Pancreas (tissue), 10 donors: ENCODE measurements around the gene ITPA. TPM values are rescaled to one million over a fixed set of nuclear protein-coding genes. Genes with fewer than 3 reads are reported as not detected.

Experiments used
- ATAC-seq, 4 donors: fragments of 200-7000 bp; cut with Tn5 transposase; one replicate each; pipeline versions ENCODE4 v1.8.0 to v1.9.1; 2020; ENCODE audit warnings: mild to moderate bottlenecking in 4 of 4, moderate library complexity in 4 of 4
- DNase-seq, 6 donors: peaks; one replicate each; pipeline ENCODE4 v3.0.0-alpha.2; 2020
- FAIRE-seq: peaks from 2 replicates; lab custom pipeline; 2012; peaks lifted over from hg19 to GRCh38; lab: Jason Lieb, UNC
- H3K27ac ChIP-seq, 4 donors: fragments of 200-600 bp; sonication (generic); 1 replicate in 3 of 4; 2 replicates in 1 of 4; pipeline versions ENCODE4 v1.5.0 to v1.8.0; 2020
- H3K27me3 ChIP-seq, 4 donors: fragments of 200-600 bp; one replicate each; pipeline ENCODE4 v1.8.0; 2021
- H3K36me3 ChIP-seq, 3 donors: fragments of 200-600 bp; sonication (generic) in 1 of 3; one replicate each; pipeline versions ENCODE4 v1.5.0 to v1.8.0; 2020 to 2021
- H3K4me1 ChIP-seq, 3 donors: fragments of 200-600 bp; one replicate each; pipeline ENCODE4 v1.8.0; 2021
- H3K4me3 ChIP-seq, 4 donors: fragments of 200-600 bp; sonication (generic) in 2 of 4; one replicate each; pipeline versions ENCODE4 v1.5.0 to v1.8.0; 2020 to 2021
- H3K9me3 ChIP-seq, 4 donors: fragments of 200-600 bp; one replicate each; pipeline ENCODE4 v1.8.0; 2021
- WGBS, 2 donors: extraction: QIAGEN DNeasy Blood & Tissue Kit; methylation state at CpG; one replicate each; pipeline ENCODE4 v1.1.7; 2013; 5-methylcytosine and 5-hydroxymethylcytosine counted together
- intact Hi-C, 3 donors: fragments of 100-400 bp; cut with DNase I; formaldehyde crosslinking; loops; one replicate each; pipeline versions ENCODE4 v1.11.1 to v1.14.2; 2022
- polyA plus RNA-seq, 2 donors: library from polyadenylated mRNA; stranded (reverse); fragments of 200-250 nt; gene quantifications; one replicate each; pipeline ENCODE4 v1.2.3, GENCODE V29; 2013
- total RNA-seq, 6 donors: library from RNA; stranded (reverse); fragmentation: NEBNext Ultra II Directional in 4 of 6; extraction: Animal tissue kit (Norgen Biotek cat#: 25700) in 4 of 6; gene quantifications; one replicate each; pipeline versions ENCODE4 v1.2.1 to v1.2.4, GENCODE V29; 2021 to 2023
- TF ChIP-seq, protein P1 (sequence below), 4 donors: fragments of 200-600 bp; sonication (generic) in 3 of 4; IDR thresholded peaks; one replicate each; pipeline versions ENCODE4 v1.5.0 to v1.8.0; 2021; ENCODE audit warnings: antibody characterized with exemption in 4 of 4
- donor health status: healthy with polysubstance abuse.
- donor health status: DM: no; HTN: no; CAD: no; lungs with moderate emphysema.
- donor health status: DM: no; HTN: no; CAD: no.
- donor health status: control.
- donor health status: control.
- donor health status: Bipolar disorder and iron deficiency.
- donor health status: DM: yes; HTN: yes; CAD: no.
- donor health status: DM: no; HTN: no; CAD: no.
- donor health status: DM: no; HTN: no; CAD: no.
- donor health status: DM: yes; HTN: yes; CAD: no.

Gene ITPA
- total and polyA plus RNA-seq, 8 donors, result 14.2 to 111 (median 25.9) TPM

DNA sequence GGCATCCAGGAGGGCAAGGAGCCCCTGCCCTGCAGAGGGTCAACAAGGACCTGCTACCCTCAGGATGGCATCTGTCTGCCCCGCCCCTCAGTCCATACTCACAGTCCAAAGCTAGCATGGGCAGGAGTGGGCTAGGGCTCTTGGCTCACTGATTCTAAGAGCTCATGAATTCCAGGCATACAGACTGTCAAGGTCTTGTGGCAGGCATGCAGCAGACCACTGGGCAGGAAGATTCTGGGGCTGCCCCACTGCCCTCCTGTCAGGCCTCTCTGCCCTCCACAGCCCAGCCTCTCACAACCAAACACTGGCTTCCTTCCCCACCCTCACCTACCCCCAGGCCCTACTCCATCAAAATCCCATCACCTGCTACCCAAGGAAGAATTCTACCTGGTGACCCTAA, 35.3 kb downstream of the ITPA start:
- H3K4me3 ChIP-seq, result no peak overlapping the region
- no peak for FAIRE-seq
- H3K27ac ChIP-seq, result no peak overlapping the region
- ATAC-seq, result no peak
- TF ChIP-seq, protein P1, sequence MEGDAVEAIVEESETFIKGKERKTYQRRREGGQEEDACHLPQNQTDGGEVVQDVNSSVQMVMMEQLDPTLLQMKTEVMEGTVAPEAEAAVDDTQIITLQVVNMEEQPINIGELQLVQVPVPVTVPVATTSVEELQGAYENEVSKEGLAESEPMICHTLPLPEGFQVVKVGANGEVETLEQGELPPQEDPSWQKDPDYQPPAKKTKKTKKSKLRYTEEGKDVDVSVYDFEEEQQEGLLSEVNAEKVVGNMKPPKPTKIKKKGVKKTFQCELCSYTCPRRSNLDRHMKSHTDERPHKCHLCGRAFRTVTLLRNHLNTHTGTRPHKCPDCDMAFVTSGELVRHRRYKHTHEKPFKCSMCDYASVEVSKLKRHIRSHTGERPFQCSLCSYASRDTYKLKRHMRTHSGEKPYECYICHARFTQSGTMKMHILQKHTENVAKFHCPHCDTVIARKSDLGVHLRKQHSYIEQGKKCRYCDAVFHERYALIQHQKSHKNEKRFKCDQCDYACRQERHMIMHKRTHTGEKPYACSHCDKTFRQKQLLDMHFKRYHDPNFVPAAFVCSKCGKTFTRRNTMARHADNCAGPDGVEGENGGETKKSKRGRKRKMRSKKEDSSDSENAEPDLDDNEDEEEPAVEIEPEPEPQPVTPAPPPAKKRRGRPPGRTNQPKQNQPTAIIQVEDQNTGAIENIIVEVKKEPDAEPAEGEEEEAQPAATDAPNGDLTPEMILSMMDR (IDR thresholded peaks at IDR 0.05), result no peak
- WGBS, 2 donors, result 67 to 74% methylated on average over 1 of the region's 1 CpG
- H3K9me3 ChIP-seq, result no peaks in the 10 kb centered on the region
- H3K27me3 ChIP-seq, result no peaks in the 10 kb centered on the region
- no peaks in the 10 kb centered on the region for H3K4me1 ChIP-seq
- DNase-seq, result no peak
- H3K36me3 ChIP-seq, result no peaks in the 10 kb centered on the region
- intact Hi-C loops, result no loop called here

DNA sequence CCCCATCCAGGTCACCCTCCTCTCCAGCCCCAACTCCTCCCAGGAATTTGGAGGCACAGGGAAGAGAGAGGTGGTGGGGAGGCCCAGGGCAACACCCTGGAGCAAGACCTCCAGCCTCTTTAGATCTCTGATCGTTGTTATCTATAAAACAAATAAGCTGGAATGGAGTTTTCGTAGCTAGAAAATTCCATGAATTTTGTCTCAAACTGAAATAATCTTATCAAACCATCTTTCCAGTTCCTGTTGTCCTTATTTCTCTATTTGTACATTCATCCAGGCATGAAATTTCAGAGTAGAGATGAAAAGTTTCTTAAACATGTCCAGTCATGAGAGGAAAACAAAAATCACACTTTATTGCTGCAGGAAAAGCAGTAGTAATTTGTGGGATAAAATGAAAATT, 35.9 kb downstream of the ITPA start:
- DNase-seq (no peak), ATAC-seq (no peak), FAIRE-seq (no peak)
- Histone ChIP-seq H3K4me3 (no peak overlapping the region), H3K27me3 (no peaks in the 10 kb centered on the region), H3K36me3 (no peaks in the 10 kb centered on the region), H3K4me1 (no peaks in the 10 kb centered on the region), H3K27ac (no peak overlapping the region), H3K9me3 (no peaks in the 10 kb centered on the region)
- TF ChIP-seq, protein P1 (IDR thresholded peaks at IDR 0.05), result no peak
- WGBS, 2 donors, result 47 to 52% methylated on average over 2 of the region's 2 CpGs
- intact Hi-C loops, result no loop called here

DNA sequence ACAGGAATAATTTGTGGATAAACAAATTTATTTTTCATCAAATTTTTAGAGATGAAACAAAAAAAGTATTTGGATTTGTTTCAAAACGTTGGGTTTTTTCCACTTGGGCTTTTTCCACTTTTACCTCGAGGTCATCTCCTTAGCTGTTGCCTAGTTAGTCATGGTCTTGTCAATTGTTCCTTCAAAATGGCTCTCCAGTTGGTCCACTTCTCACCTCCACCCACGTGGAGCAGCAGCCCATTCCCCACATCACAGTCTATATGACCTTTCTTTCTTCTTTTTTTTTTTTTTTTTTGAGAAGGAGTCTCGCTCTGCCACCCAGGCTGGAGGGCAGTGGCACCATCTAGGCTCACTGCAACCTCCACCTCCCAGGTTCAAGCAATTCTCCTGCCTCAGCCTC, 36.4 kb downstream of the ITPA start:
- Histone ChIP-seq H3K4me3 (no peak overlapping the region), H3K9me3 (no peaks in the 10 kb centered on the region), H3K36me3 (no peaks in the 10 kb centered on the region), H3K27me3 (no peaks in the 10 kb centered on the region), H3K4me1 (no peaks in the 10 kb centered on the region), H3K27ac (no peak overlapping the region)
- DNase-seq (no peak), ATAC-seq (no peak), FAIRE-seq (no peak)
- TF ChIP-seq, protein P1 (IDR thresholded peaks at IDR 0.05), result no peak
- 63 to 70% methylated on average over 4 of the region's 4 CpGs for WGBS, 2 donors
- intact Hi-C loops, result no loop called here

DNA sequence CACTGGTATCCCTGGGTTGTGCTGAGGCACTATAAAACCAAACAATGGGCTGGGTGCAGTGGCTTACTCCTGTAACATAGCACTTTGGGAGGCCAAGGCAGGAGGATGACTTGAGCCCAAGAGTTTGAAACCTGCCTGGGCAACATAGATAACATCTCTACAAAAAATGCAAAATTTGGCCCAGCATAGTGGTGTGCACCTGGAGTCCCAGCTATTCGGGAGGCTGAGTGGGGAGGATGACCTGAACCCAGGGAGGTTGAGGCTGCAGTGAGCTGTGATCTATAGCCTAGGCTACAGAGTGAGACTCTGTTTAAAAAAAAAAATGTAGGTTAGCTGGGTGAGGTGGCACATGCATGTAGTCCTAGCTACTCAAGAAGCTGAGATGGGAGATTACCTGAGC, 37.4 kb downstream of the ITPA start:
- 89 to 95% methylated on average over 1 of the region's 1 CpG for WGBS, 2 donors
- H3K9me3 ChIP-seq, result no peaks in the 10 kb centered on the region
- FAIRE-seq, result no peak
- TF ChIP-seq, protein P1 (IDR thresholded peaks at IDR 0.05), result no peak
- H3K4me1 ChIP-seq, result no peaks in the 10 kb centered on the region
- DNase-seq, result no peak
- intact Hi-C loops, result no loop called here
- no peaks in the 10 kb centered on the region for H3K27me3 ChIP-seq
- no peak overlapping the region for H3K27ac ChIP-seq
- H3K36me3 ChIP-seq, result no peaks in the 10 kb centered on the region
- ATAC-seq, result no peak
- no peak overlapping the region for H3K4me3 ChIP-seq

DNA sequence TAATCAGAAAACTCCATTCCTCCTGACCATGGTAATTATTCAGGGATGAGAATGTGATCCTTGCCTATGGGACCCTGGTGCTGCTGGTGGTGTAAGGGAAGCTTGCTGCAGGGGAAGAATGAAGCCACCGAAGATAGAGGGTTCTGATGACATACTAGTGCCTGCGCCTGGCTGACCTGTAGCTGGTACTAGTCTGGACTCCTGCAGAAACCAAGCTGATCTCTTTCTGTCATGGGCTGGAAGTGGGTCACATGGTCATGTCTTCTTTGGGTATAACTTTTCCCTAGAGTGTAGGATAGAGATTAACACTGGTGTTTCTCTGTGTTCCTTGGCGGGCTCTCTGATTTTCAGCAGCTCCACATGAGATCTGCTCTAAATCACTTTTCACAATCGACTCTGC, 38.3 kb downstream of the ITPA start:
- Histone ChIP-seq H3K27me3 (no peaks in the 10 kb centered on the region), H3K9me3 (no peaks in the 10 kb centered on the region), H3K27ac (no peak overlapping the region), H3K36me3 (no peaks in the 10 kb centered on the region), H3K4me1 (no peaks in the 10 kb centered on the region), H3K4me3 (no peak overlapping the region)
- WGBS, 2 donors, result 62 to 73% methylated on average over 4 of the region's 4 CpGs
- no peak for FAIRE-seq
- TF ChIP-seq, protein P1 (IDR thresholded peaks at IDR 0.05), result no peak
- ATAC-seq, result no peak
- intact Hi-C loops, result no loop called here
- DNase-seq, result no peak
